MCF 10A (cell line): ENCODE measurements around the gene NUSAP1. TPM values are rescaled to one million over a fixed set of nuclear protein-coding genes. Genes with fewer than 3 reads are reported as not detected.
A peak's percentile ranks its signal among the peaks of the same experiment; 100 is the strongest.

ENCODE experiments used
- BruUV-seq: library from RNA; stranded (reverse); fragments of 400-500 nt; replicated peaks from 2 replicates; lab custom pipeline; 2021; lab: Mats Ljungman, UMichigan
- CTCF ChIA-PET: fragments of 300-600 bp; sonication (Branson Sonifier 250); formaldehyde crosslinking; extraction: SDS; loops from one replicate; lab custom pipeline; 2021; ENCODE audit warnings: antibody characterized with exemption, inconsistent platforms; lab: Yijun Ruan, JAX
- POLR2A ChIA-PET: fragments of 300-600, 350-650 bp; sonication (Branson Sonifier 250); formaldehyde crosslinking; extraction: SDS; loops from one replicate; lab custom pipeline; 2020; ENCODE audit warnings: antibody characterized with exemption, inconsistent platforms; lab: Yijun Ruan, JAX
- DNase-seq: peaks from one replicate; pipeline ENCODE4 v3.0.0-alpha.2; 2018; ENCODE audit not compliant: unreplicated experiment
- H3K27ac Mint-ChIP-seq: one replicate; pipeline ENCODE4 v1.8.0; 2022; ENCODE audit warnings: mild to moderate bottlenecking, low read depth, mixed read lengths; ENCODE audit not compliant: unreplicated experiment
- H3K27me3 Mint-ChIP-seq: one replicate; pipeline ENCODE4 v1.8.0; 2022; ENCODE audit warnings: mixed read lengths; ENCODE audit not compliant: insufficient read depth, unreplicated experiment
- H3K36me3 Mint-ChIP-seq: one replicate; pipeline ENCODE4 v1.8.0; 2022; ENCODE audit warnings: mild to moderate bottlenecking, moderate library complexity, mixed read lengths; ENCODE audit not compliant: insufficient read depth, unreplicated experiment
- H3K4me1 Mint-ChIP-seq: one replicate; pipeline ENCODE4 v1.8.0; 2022; ENCODE audit warnings: mixed read lengths; ENCODE audit not compliant: insufficient read depth, unreplicated experiment
- H3K4me3 Mint-ChIP-seq: one replicate; pipeline ENCODE4 v1.8.0; 2022; ENCODE audit warnings: mild to moderate bottlenecking, moderate library complexity, mixed read lengths; ENCODE audit not compliant: unreplicated experiment
- H3K9me3 Mint-ChIP-seq: one replicate; pipeline ENCODE4 v1.8.0; 2022; ENCODE audit warnings: mixed read lengths; ENCODE audit not compliant: unreplicated experiment
- CTCF ChIP-seq: fragments of 200-600 bp; IDR thresholded peaks from one replicate; pipeline ENCODE4 v1.8.0; 2022; ENCODE audit warnings: antibody characterized with exemption, mild to moderate bottlenecking; ENCODE audit not compliant: unreplicated experiment
- intact Hi-C: fragments of 100-400 bp; cut with micrococcal nuclease; formaldehyde crosslinking; loops from 2 replicates; pipeline ENCODE4 v1.14.1; 2022
- total RNA-seq: library from RNA; stranded (reverse); gene quantifications from 2 replicates; pipeline ENCODE4 v1.2.3, GENCODE V29; 2022

The NUSAP1 gene
- total RNA-seq, 1 experiment from 2014 or later, result 62.6 TPM

- POLR2A ChIA-PET, result interaction anchor here (0.6 to 2.4 kb wide), 4 partner anchors 51 to 483 kb away, joined by 3 to 17 read pairs (median 12); partner anchors contain the start of genes CHP1 and EXD1
- no peak for TF ChIP-seq CTCF
- Mint-ChIP-seq H3K27ac (peak overlapping the region; percentile 93), H3K4me3 (peak overlapping the region; percentile 98), H3K36me3 (peaks cover 5% of the 10 kb centered on the region), H3K27me3 (no peaks in the 10 kb centered on the region), H3K9me3 (no peaks in the 10 kb centered on the region), H3K4me1 (peaks cover 19% of the 10 kb centered on the region)
- intact Hi-C loops, result loop anchor here (5.0 to 10.0 kb wide), 3 partner anchors 220 to 432 kb away; partner anchors contain the start of genes CHAC1 and INO80
- no TSS peak for BruUV-seq
- CTCF ChIA-PET, result interaction anchor here (0.6 to 0.7 kb wide), 3 partner anchors 10 to 150 kb away, joined by 3 read pairs; no protein-coding TSS in a partner anchor
- DNase-seq, result no peak
Measured at GRCh38 chr15:41334293-41335120, 1.8 kb downstream of the NUSAP1 start.

DNA sequence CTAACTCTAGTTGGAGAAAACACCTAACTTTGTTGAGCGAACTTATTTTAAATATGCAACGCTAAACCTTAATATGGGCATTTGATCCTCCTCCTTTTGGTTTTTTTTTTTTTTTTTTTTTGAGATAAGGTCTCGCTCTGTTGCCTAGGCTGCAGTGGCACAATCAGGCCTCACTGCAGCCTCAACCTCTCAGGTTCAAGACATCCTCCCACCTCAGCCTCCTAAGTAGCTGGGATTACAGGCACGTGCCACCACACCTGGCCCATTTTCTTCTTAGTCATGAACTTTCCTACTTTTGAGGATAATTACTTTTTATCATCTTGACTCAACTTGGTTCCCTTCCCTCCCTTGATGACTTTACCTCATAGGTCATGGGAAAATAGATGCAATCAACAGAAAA is 3.9 kb downstream of the NUSAP1 start:
- Mint-ChIP-seq H3K27me3 (no peaks in the 10 kb centered on the region), H3K36me3 (peaks cover 12% of the 10 kb centered on the region), H3K9me3 (no peaks in the 10 kb centered on the region), H3K27ac (peak overlapping the region; percentile 91), H3K4me1 (peaks cover 31% of the 10 kb centered on the region), H3K4me3 (no peak overlapping the region)
- no TSS peak for BruUV-seq
- no peak for TF ChIP-seq CTCF
- ChIA-PET CTCF (interaction anchor here (0.5 kb wide), 2 partner anchors 13 to 108 kb away, joined by 3 to 4 read pairs; no protein-coding TSS in a partner anchor), POLR2A (no interaction called here)
- no peak for DNase-seq
- intact Hi-C loops, result loop anchor here (10.0 kb wide), 1 partner anchor 222 kb away; the partner anchor contains the start of gene INO80

GRCh38 chr15:41337047-41337446 is 4.4 kb downstream of the NUSAP1 start:
- H3K9me3 Mint-ChIP-seq, result no peaks in the 10 kb centered on the region
- DNase-seq, result no peak

More at GRCh38 chr15:41337047-41337446, 4.4 kb downstream of the NUSAP1 start:
- CTCF ChIA-PET, result interaction anchor here (0.5 to 0.7 kb wide), 2 partner anchors 108 to 748 kb away, joined by 3 read pairs; no protein-coding TSS in a partner anchor
- Mint-ChIP-seq H3K27me3 (no peaks in the 10 kb centered on the region), H3K36me3 (peaks cover 16% of the 10 kb centered on the region), H3K27ac (peak overlapping the region; percentile 91), H3K4me3 (peak overlapping the region; percentile 57), H3K4me1 (peaks cover 33% of the 10 kb centered on the region)
- TF ChIP-seq CTCF, result no peak
- POLR2A ChIA-PET, result interaction anchor here (0.5 to 1.8 kb wide), 6 partner anchors 53 to 126 kb away, joined by 3 to 8 read pairs (median 3); partner anchors contain the start of gene CHP1
- no TSS peak for BruUV-seq
- intact Hi-C loops, result loop anchor here (10.0 kb wide), 1 partner anchor 222 kb away; the partner anchor contains the start of gene INO80
